Amniotic stem cell (primary cell): ENCODE data around the gene MVB12B.
A peak's percentile ranks its signal among the peaks of the same experiment; 100 is the strongest.

ENCODE experiments used
- DNase-seq: peaks from one replicate; lab custom pipeline; 2025; lab: John Stamatoyannopoulos, UW

Gene MVB12B

DNA sequence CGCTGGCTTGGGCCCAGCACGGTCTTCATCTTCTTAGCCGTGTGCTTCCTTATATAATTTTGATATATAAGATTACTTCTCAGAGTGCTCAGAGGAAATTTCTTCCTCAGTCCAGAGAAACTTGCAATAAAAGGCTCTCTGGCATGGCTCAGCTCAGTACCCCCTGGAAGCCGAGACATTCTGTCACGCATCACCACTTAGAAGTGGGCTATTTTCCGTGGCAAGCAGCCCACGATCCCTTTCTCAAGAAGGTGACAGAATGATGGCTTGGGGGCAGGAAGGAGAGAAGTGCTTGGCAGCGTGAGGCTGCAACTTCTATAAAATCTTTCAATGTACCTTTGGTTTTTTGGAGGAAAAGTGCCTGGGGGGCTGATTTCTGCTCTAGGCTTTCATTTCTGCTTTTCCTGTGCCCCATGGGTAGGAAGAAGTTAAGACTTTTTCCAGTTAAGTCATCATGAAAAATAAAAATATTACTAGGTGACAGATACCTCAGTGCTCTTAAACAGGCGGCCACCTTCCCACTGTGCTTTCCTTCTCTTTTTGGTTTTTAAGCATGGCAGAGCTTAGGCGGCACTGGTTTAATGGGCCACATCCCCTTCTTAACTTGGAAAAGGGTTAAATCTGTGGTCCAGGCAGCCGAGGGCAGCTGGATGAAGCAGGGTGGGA, 104.6 kb downstream of the MVB12B start:
- no peak for DNase-seq

DNA sequence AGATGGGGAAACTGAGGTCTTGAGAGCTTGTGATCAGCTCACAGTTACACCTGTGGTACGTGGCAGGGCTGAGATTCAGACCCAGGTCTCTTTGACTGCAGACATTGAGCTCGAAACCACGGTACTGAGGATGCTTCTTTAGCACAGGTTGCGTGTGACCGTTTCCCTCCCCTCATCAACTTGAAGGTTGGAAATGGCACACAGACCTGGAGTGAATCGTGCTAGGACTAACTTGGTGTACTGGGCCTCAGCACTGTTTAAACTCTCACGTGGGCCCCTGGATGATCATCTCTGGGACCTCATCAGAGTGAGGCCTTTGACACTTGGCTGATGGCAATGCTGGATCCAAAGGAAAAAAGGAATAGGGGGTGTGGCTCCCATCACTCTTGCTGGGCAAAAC, 106.0 kb downstream of the MVB12B start:
- no peak for DNase-seq

GRCh38 chr9:126435105-126435504, 108.5 kb downstream of the MVB12B start:
- no peak for DNase-seq

GRCh38 chr9:126435626-126436025, 109.0 kb downstream of the MVB12B start:
- no peak for DNase-seq

GRCh38 chr9:126436545-126437267, 110.1 kb downstream of the MVB12B start:
- DNase-seq = no peak

GRCh38 chr9:126437268-126437666, 110.6 kb downstream of the MVB12B start:
- DNase-seq = no peak

- DNase-seq = no peak
Measured at GRCh38 chr9:126437701-126438100, 111.1 kb downstream of the MVB12B start.

DNA sequence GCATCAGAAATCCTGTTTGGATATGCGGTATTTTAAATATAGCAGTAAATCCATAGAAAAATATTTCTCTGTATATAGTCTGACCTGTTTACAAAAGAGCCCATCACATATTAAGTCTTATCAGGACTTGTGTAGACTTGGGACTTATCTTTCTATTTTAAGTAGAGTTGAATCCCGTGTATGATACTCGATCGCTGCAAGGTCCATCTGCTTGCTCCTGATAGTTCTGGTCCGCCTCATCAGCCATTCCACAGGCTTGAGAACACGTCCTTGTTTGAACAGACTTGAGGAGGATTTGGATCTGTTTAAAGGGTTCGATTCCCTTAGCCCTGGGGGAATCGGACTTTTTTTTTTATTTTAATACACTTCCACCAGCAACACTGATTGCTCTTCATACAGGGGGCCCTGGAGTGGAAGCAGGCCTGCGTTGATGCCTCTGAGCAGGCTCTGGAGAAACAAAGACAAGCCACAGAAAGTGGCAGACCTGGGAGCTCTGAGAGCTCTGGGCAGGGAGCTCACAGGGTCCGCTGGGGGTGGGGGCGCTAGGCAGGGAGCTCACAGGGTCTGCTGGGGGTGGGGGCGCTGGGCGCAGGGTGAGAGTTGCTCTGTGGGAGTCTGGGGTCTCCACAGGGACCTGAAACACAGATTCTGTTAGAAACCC, 112.2 kb downstream of the MVB12B start:
- no peak for DNase-seq

- peak; percentile 26 for DNase-seq
Measured at GRCh38 chr9:126439402-126439765, 112.8 kb downstream of the MVB12B start.

GRCh38 chr9:126439883-126440653, 113.4 kb downstream of the MVB12B start:
- DNase-seq = no peak

DNA sequence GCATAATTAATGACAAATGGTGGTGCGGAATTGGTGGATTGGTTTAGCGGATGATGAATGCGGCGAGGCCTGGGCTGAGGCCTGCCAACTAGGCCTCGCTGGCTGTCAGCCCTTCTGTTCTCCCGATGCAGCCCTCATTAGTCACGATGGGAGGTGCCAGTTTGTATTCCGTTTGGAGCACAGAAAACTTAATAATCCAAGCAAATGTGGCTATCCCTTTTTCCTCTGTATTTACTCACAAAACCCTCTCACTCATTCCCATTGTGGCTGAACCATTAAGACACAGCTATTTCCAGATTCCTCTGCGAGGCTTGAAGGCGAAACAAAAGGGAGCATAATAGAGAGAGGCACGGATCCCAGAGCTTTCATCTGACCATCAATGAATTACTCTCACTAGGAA, 114.3 kb downstream of the MVB12B start:
- DNase-seq = no peak

DNA sequence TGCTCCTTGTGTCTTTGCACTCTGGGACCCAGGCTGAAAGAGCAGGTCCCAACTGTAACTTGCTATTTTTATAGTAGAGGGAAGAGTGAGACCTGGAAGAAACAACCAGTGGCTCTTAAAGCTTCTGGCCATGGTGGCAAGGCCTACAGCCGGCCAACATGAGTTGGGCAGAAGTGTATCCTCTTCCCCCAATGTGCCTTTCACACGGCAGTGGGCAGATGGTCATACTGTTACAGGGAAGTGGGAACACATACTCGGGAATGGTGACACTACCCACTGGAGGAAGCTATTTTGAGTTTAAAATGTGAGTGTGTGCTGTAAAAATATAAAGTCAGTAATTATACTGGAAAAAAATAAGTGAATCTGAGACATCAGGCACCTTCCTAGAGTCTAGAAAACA, 116.0 kb downstream of the MVB12B start:
- no peak for DNase-seq

DNA sequence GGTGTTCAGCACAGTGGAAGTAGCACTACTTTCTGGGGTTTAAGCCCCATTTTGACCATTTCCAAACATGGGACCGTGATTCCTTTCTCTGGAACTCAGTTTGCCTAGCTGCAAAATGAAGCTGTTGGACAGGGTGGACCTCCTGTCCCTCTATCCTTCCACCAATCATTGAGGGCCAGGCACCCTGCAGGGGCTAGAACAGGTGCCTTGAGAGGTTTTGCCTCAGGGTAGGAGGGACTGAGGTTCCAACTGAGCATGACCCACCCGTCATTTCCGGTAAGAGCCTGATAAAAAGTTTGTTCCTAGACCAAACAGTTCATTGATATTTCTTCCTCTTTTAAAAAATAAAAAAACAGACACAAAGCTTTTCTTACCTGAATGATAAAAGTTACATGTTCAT, 116.5 kb downstream of the MVB12B start:
- no peak for DNase-seq

- no peak for DNase-seq
Measured at GRCh38 chr9:126448136-126448535, 121.5 kb downstream of the MVB12B start.

GRCh38 chr9:126448865-126449577, 122.4 kb downstream of the MVB12B start:
- no peak for DNase-seq

GRCh38 chr9:126449725-126450667, 123.4 kb downstream of the MVB12B start:
- no peak for DNase-seq

DNA sequence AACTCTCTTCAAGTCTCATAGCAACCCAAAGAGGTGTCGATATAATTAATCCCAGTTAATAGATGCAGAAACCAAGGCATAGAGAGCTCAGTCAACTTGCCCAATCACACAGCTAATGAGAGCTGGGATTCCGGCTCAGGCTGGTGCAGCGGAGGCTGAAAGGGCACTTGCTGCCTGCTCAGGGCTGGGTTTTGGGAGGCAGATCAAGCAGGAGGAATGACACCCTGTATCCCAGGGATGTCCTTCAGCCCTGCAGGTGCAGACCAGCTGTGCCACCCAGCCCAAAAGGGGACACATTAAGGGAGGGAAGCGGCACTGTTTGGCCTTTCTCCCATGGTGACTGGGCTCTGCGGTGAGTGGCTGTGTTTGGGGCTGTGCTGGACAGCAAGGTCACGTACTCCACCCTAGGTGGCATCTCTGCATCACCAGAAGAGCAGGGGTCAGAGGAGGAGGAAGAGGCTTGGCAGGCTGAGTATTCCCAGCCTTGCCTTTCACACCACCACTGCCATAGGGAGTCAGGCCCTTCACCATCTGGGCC, 124.1 kb downstream of the MVB12B start:
- DNase-seq = no peak

DNA sequence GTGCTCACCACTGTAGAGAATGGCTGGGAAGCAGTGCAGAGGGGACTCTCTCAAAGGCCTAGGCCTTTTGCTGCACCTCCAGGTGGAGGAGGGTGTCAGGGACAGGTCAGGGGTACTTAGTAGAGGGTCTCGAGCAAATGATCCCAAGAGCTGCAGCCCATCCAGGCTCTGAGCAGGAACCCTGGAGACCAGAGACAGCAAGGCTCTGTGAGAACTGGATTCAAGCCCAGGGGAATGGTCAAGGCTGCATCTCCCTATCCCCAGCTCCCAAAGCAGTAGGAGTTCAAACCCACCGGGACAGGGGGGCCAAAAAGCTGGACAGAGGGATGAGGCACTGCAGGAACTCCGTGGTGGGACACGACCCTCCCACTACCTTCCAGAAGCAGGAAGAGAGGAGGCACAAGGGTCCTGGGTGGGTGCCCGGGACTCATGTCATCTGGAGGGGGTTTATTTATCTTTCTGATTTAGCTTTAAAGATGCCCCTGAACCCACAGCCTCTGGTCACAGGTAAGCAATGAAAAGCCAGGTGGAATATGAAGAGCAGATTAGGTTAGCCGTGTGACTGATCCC, 124.8 kb downstream of the MVB12B start:
- DNase-seq = no peak

GRCh38 chr9:126452106-126452505, 125.5 kb downstream of the MVB12B start:
- no peak for DNase-seq
